ENCODE results near the gene LMOD1.

Gene LMOD1

DNA sequence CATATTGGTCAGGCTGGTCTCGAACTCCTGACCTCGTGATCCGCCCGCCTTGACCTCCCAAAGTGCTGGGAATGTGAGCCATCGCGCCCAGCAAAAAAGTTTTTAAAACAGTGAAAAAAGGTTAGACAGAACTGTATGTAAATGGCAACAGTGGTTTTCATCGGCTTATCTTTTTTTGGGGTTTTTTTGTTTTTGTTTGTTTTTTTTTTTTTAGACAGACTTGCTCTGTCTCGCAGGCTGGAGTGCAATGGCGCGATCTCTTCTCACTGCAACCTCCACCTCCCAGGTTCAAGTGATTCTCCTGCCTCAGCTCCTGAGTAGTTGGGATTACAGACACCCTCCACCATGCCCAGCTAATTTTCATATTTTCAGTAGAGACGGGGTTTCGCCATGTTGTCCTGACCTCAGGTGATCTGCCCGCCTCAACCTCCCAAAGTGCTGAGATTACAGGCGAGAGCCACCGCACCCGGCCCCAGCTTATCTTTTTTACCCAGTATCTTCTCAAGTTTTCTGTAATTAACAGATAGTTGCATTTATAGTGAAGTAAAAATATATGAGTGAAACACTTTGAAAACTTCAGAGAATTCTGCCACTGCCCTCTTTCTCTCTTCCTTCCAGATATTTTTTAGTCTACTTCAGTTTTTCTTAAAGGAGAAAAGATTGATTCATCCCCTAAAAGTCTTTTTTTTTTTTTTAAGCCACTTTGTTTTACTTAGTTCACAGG, 22.0 kb upstream of the LMOD1 start:
- TF ChIP-seq NFIC (IDR thresholded peaks at IDR 0.05) = no peak
- TF ChIP-seq, protein P1, sequence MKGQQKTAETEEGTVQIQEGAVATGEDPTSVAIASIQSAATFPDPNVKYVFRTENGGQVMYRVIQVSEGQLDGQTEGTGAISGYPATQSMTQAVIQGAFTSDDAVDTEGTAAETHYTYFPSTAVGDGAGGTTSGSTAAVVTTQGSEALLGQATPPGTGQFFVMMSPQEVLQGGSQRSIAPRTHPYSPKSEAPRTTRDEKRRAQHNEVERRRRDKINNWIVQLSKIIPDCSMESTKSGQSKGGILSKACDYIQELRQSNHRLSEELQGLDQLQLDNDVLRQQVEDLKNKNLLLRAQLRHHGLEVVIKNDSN (IDR thresholded peaks at IDR 0.05) = no peak
- no peak for TF ChIP-seq RAD21 (IDR thresholded peaks at IDR 0.05; ENCODE audit: low read depth)
- no peak for TF ChIP-seq EGR1 (IDR thresholded peaks at IDR 0.05)
- no peak for TF ChIP-seq FOXM1 (IDR thresholded peaks at IDR 0.05; ENCODE audit: borderline replicate concordance, low read depth)

DNA sequence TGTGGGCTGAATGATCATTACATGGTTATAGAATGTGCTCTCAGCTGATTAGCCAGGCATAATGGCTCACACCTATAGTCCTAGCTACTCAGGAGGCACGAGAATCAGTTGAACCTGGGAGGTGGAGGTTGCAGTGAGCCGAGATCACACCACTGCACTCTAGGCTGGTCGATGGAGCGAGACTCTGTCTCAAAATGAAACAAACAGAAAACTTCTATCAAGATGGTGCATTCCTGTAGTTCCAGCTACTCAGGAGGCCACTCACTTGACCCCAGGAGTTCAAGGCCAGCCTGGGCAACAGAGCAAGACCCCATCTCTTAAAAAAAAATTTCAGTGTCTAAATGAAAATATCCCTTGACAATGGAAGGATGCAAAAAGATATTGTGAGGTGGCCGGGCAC, 19.8 kb upstream of the LMOD1 start:
- TF ChIP-seq NFIC (IDR thresholded peaks at IDR 0.05) (no peak), TAF1 (IDR thresholded peaks at IDR 0.05; ENCODE audit: low read depth) (no peak), CREB1 (IDR thresholded peaks at IDR 0.05; ENCODE audit: low read depth) (no peak), TCF12 (IDR thresholded peaks at IDR 0.05; ENCODE audit: low read depth) (no peak), RAD21 (IDR thresholded peaks at IDR 0.05; ENCODE audit: low read depth) (no peak), YY1 (IDR thresholded peaks at IDR 0.05; ENCODE audit: low read depth) (no peak), FOXM1 (IDR thresholded peaks at IDR 0.05; ENCODE audit: borderline replicate concordance, low read depth) (no peak), ZBTB7A (IDR thresholded peaks at IDR 0.05; ENCODE audit: low read depth) (no peak), EGR1 (IDR thresholded peaks at IDR 0.05) (no peak), EP300 (IDR thresholded peaks at IDR 0.05; ENCODE audit: borderline replicate concordance) (no peak), TEAD4 (IDR thresholded peaks at IDR 0.05) (no peak), CEBPB (IDR thresholded peaks at IDR 0.05) (no peak)
- TF ChIP-seq, protein P1 (IDR thresholded peaks at IDR 0.05) = no peak
- TF ChIP-seq, protein P2, sequence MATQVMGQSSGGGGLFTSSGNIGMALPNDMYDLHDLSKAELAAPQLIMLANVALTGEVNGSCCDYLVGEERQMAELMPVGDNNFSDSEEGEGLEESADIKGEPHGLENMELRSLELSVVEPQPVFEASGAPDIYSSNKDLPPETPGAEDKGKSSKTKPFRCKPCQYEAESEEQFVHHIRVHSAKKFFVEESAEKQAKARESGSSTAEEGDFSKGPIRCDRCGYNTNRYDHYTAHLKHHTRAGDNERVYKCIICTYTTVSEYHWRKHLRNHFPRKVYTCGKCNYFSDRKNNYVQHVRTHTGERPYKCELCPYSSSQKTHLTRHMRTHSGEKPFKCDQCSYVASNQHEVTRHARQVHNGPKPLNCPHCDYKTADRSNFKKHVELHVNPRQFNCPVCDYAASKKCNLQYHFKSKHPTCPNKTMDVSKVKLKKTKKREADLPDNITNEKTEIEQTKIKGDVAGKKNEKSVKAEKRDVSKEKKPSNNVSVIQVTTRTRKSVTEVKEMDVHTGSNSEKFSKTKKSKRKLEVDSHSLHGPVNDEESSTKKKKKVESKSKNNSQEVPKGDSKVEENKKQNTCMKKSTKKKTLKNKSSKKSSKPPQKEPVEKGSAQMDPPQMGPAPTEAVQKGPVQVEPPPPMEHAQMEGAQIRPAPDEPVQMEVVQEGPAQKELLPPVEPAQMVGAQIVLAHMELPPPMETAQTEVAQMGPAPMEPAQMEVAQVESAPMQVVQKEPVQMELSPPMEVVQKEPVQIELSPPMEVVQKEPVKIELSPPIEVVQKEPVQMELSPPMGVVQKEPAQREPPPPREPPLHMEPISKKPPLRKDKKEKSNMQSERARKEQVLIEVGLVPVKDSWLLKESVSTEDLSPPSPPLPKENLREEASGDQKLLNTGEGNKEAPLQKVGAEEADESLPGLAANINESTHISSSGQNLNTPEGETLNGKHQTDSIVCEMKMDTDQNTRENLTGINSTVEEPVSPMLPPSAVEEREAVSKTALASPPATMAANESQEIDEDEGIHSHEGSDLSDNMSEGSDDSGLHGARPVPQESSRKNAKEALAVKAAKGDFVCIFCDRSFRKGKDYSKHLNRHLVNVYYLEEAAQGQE (IDR thresholded peaks at IDR 0.05; ENCODE audit: low read depth) = no peak
- TF ChIP-seq, protein P3, sequence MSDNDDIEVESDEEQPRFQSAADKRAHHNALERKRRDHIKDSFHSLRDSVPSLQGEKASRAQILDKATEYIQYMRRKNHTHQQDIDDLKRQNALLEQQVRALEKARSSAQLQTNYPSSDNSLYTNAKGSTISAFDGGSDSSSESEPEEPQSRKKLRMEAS (IDR thresholded peaks at IDR 0.05) = no peak

DNA sequence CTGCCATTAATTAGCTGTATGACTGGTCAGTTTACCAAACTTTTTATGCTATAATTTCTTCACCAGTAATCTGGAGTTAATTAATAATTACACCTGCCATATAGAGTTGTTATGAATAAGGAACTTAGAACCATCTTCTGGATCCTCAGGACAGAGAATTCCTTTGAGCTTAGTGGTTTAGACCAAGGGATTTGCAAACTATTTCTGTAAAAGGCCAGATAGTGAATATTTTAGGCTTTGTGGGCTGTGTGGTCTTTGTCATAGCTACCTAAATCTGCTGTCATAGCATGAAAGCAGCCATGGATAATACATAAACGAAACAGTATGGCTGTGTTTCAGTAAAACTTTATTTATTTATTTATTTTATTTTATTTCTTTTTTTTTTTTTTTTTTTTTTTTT, 17.9 kb upstream of the LMOD1 start:
- TF ChIP-seq, protein P3 (IDR thresholded peaks at IDR 0.05) = no peak
- TF ChIP-seq YY1 (IDR thresholded peaks at IDR 0.05; ENCODE audit: low read depth) (no peak), TEAD4 (IDR thresholded peaks at IDR 0.05) (no peak), NFIC (IDR thresholded peaks at IDR 0.05) (no peak), CEBPB (IDR thresholded peaks at IDR 0.05) (no peak), ZBTB7A (IDR thresholded peaks at IDR 0.05; ENCODE audit: low read depth) (no peak), RAD21 (IDR thresholded peaks at IDR 0.05; ENCODE audit: low read depth) (no peak), CREB1 (IDR thresholded peaks at IDR 0.05; ENCODE audit: low read depth) (no peak), EP300 (IDR thresholded peaks at IDR 0.05; ENCODE audit: borderline replicate concordance) (no peak), TAF1 (IDR thresholded peaks at IDR 0.05; ENCODE audit: low read depth) (no peak), EGR1 (IDR thresholded peaks at IDR 0.05) (no peak), TCF12 (IDR thresholded peaks at IDR 0.05; ENCODE audit: low read depth) (no peak), FOXM1 (IDR thresholded peaks at IDR 0.05; ENCODE audit: borderline replicate concordance, low read depth) (no peak)
- TF ChIP-seq, protein P1 (IDR thresholded peaks at IDR 0.05) = no peak
- TF ChIP-seq, protein P2 (IDR thresholded peaks at IDR 0.05; ENCODE audit: low read depth) = no peak

DNA sequence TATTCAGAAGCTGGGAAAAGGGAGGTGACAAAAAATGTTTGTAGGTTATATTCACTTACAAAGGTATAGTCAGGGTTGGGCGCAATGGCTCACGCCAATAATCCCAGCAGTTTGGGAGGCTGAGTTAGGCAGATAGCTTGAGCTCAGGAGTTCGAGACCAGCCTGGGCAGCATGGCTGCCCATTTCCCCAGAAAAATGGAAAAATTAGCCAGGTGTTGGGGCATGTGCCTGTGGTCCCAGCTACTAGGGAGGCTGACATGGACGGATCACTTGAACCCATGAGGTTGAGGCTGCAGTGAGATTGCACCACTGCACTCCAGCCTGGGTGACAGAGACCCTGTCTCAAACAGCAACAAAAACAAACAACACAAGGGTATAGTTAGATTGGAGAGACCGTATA, 12.0 kb upstream of the LMOD1 start:
- TF ChIP-seq TCF12 (IDR thresholded peaks at IDR 0.05; ENCODE audit: low read depth) = no peak
- TF ChIP-seq YY1 (IDR thresholded peaks at IDR 0.05; ENCODE audit: low read depth) = no peak
- TF ChIP-seq TAF1 (IDR thresholded peaks at IDR 0.05; ENCODE audit: low read depth) = no peak
- TF ChIP-seq CEBPB (IDR thresholded peaks at IDR 0.05) = no peak
- TF ChIP-seq, protein P3 (IDR thresholded peaks at IDR 0.05) = no peak
- TF ChIP-seq, protein P1 (IDR thresholded peaks at IDR 0.05) = no peak
- TF ChIP-seq CREB1 (IDR thresholded peaks at IDR 0.05; ENCODE audit: low read depth) = no peak
- TF ChIP-seq EGR1 (IDR thresholded peaks at IDR 0.05) = no peak
- TF ChIP-seq NFIC (IDR thresholded peaks at IDR 0.05) = no peak
- TF ChIP-seq FOXM1 (IDR thresholded peaks at IDR 0.05; ENCODE audit: borderline replicate concordance, low read depth) = no peak
- TF ChIP-seq, protein P2 (IDR thresholded peaks at IDR 0.05; ENCODE audit: low read depth) = no peak
- no peak for TF ChIP-seq TEAD4 (IDR thresholded peaks at IDR 0.05)
- TF ChIP-seq EP300 (IDR thresholded peaks at IDR 0.05; ENCODE audit: borderline replicate concordance) = no peak
- no peak for TF ChIP-seq RAD21 (IDR thresholded peaks at IDR 0.05; ENCODE audit: low read depth)
- TF ChIP-seq ZBTB7A (IDR thresholded peaks at IDR 0.05; ENCODE audit: low read depth) = no peak

Measured in Ishikawa (cell line).